PFSK-1 (cell line): ENCODE data around the gene DCUN1D1.

ENCODE experiments used
- POLR2AphosphoS5 ChIP-seq: IDR thresholded peaks from 2 replicates; pipeline ENCODE4 v1.6.1; 2012; ENCODE audit warnings: low read depth, mild to moderate bottlenecking, control low read depth, low read length, moderate library complexity
- SIN3A ChIP-seq: IDR thresholded peaks from 2 replicates; pipeline ENCODE4 v1.6.1; 2012; ENCODE audit warnings: mild to moderate bottlenecking, low read length, moderate library complexity, borderline replicate concordance; ENCODE audit not compliant: insufficient read depth

- TF ChIP-seq POLR2AphosphoS5 (no peak), SIN3A (no peak)
These were observed 74.7 kb downstream of the DCUN1D1 start for GRCh38 chr3:182905623-182906022.
